BJ (cell line): ENCODE data around the gene COL1A2. TPM values are rescaled to one million over a fixed set of nuclear protein-coding genes. Genes with fewer than 3 reads are reported as not detected.

Experiments
- CTCF ChIA-PET: fragments of 350-600 bp; formaldehyde crosslinking; extraction: SDS; loops from one replicate; lab custom pipeline; 2021; ENCODE audit warnings: antibody characterized with exemption, inconsistent platforms; lab: Yijun Ruan, JAX
- POLR2A ChIA-PET: fragments of 300-600 bp; sonication (Branson Sonifier 250); formaldehyde crosslinking; extraction: SDS; loops from one replicate; lab custom pipeline; 2021; ENCODE audit warnings: antibody characterized with exemption; lab: Charles Lee
- DNase-seq: peaks from one replicate; pipeline ENCODE4 v3.0.0-alpha.2; 2011; ENCODE audit warnings: low read depth
- H3K27me3 ChIP-seq: 2 replicates; pipeline ENCODE4 v1.6.0; 2011; ENCODE audit warnings: low read length; ENCODE audit not compliant: control insufficient read depth, insufficient read depth
- H3K36me3 ChIP-seq: 2 replicates; pipeline ENCODE4 v1.5.1; 2011; ENCODE audit warnings: low read length; ENCODE audit not compliant: control insufficient read depth, insufficient read depth
- H3K4me3 ChIP-seq: 2 replicates; pipeline ENCODE4 v1.5.1; 2011; ENCODE audit warnings: low read depth, mild to moderate bottlenecking, control low read depth, low read length
- polyA plus RNA-seq: library from polyadenylated mRNA; depleted of rRNA; stranded (reverse); fragments of >200 nt; gene quantifications from 2 replicates; pipeline ENCODE4 v1.2.3, GENCODE V29; 2011
- TF ChIP-seq, protein P1 (sequence below): IDR thresholded peaks from 2 replicates; pipeline ENCODE4 v1.5.1; 2011; ENCODE audit warnings: low read depth, mild to moderate bottlenecking, control low read depth, inconsistent platforms, low read length, moderate library complexity; ENCODE audit not compliant: insufficient read depth

The COL1A2 gene
- polyA plus RNA-seq, 1 experiment = 8,996 TPM

- peak; percentile 94 for DNase-seq
- Histone ChIP-seq H3K27me3 (no peaks in the 10 kb centered on the region), H3K36me3 (no peaks in the 10 kb centered on the region), H3K4me3 (peak overlapping the region; percentile 43)
- ChIA-PET POLR2A (interaction anchor here (0.6 to 3.0 kb wide), 9 partner anchors 9 to 79 kb away, joined by 3 to 104 read pairs (median 8); partner anchors contain the start of gene COL1A2), CTCF (interaction anchor here (0.6 to 3.3 kb wide), 8 partner anchors 9 to 79 kb away, joined by 3 to 31 read pairs (median 4); partner anchors contain the start of gene COL1A2)
- TF ChIP-seq, protein P1, sequence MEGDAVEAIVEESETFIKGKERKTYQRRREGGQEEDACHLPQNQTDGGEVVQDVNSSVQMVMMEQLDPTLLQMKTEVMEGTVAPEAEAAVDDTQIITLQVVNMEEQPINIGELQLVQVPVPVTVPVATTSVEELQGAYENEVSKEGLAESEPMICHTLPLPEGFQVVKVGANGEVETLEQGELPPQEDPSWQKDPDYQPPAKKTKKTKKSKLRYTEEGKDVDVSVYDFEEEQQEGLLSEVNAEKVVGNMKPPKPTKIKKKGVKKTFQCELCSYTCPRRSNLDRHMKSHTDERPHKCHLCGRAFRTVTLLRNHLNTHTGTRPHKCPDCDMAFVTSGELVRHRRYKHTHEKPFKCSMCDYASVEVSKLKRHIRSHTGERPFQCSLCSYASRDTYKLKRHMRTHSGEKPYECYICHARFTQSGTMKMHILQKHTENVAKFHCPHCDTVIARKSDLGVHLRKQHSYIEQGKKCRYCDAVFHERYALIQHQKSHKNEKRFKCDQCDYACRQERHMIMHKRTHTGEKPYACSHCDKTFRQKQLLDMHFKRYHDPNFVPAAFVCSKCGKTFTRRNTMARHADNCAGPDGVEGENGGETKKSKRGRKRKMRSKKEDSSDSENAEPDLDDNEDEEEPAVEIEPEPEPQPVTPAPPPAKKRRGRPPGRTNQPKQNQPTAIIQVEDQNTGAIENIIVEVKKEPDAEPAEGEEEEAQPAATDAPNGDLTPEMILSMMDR = no peak
Measured at GRCh38 chr7:94375691-94376090, 19.0 kb upstream of the COL1A2 start.

DNA sequence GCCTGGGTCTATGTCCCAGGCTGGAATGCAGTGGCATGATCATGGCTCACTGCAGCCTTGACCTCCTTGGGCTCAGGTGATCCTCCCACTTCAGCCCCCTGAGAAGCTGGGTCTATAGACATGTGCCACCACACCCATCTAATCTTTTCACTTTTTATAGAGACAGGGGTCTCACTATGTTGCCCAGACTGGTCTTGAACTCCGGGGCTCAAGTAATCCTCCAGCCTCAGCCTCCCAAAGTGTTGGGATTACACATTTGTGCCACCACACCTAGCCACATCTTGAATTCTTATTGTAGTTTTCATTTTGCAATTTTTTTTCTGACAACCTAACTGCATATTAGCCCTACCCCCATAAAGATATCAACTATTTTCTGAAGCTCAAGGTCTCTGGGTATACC is 18.4 kb upstream of the COL1A2 start:
- POLR2A ChIA-PET = interaction anchor here (0.6 to 3.0 kb wide), 7 partner anchors 8 to 79 kb away, joined by 3 to 104 read pairs (median 8); partner anchors contain the start of gene COL1A2
- no peak for DNase-seq
- CTCF ChIA-PET = interaction anchor here (0.6 to 3.3 kb wide), 6 partner anchors 10 to 80 kb away, joined by 3 to 31 read pairs (median 4); no protein-coding TSS in a partner anchor
- TF ChIP-seq, protein P1 = no peak
- H3K4me3 ChIP-seq = no peak overlapping the region
- no peaks in the 10 kb centered on the region for H3K36me3 ChIP-seq
- no peaks in the 10 kb centered on the region for H3K27me3 ChIP-seq

- H3K27me3 ChIP-seq = no peaks in the 10 kb centered on the region
- H3K36me3 ChIP-seq = no peaks in the 10 kb centered on the region
- ChIA-PET POLR2A (interaction anchor here (1.4 kb wide), 1 partner anchor 17 kb away, joined by 4 read pairs; no protein-coding TSS in a partner anchor), CTCF (interaction anchor here (0.9 to 1.2 kb wide), 3 partner anchors 8 to 83 kb away, joined by 3 to 4 read pairs (median 3); no protein-coding TSS in a partner anchor)
- no peak overlapping the region for H3K4me3 ChIP-seq
- TF ChIP-seq, protein P1 = no peak
- no peak for DNase-seq
Measured at GRCh38 chr7:94378356-94378755, 16.3 kb upstream of the COL1A2 start.

DNA sequence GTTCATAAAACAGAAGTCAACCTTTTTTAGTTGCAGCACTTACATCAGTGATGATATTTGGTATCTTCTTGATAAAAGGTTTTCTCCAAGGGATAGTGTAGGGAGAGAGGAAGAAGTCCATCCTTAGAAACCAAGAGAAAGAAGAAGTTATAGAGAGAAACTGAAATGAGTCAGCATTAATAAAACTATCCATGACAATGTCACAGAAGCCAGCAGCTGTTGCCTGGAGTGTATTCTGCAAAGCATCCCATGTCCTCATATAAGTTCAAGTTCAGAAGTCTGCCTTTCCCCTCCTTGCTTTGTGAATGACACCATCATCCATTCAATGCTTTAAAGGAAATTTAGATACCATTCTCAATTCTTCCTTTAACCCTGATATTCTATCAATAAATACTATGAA is 14.4 kb upstream of the COL1A2 start:
- POLR2A ChIA-PET = no interaction called here
- Histone ChIP-seq H3K36me3 (no peaks in the 10 kb centered on the region), H3K27me3 (no peaks in the 10 kb centered on the region), H3K4me3 (no peak overlapping the region)
- no peak for DNase-seq
- CTCF ChIA-PET = interaction anchor here (0.5 to 1.4 kb wide), 7 partner anchors 9 to 184 kb away, joined by 3 to 5 read pairs (median 4); partner anchors contain the start of gene COL1A2
- TF ChIP-seq, protein P1 = no peak

DNA sequence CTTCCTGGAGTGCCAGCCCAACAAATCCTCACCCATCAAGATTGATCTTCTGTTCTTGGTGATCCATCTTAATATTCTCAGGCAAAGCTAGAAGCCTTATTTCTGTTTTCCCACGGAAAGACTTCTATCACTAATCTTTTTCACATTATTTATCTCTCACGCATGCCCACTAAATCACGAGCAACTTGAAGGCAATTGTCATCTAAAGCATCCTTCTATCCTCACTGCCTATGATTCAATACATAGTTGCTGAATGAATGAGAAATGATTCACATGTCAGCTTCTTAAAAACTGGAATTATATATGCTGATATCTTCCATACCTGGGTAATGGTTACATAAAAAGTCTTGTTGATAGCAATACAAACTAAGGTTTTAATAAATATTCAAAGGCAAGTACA is 12.6 kb upstream of the COL1A2 start:
- H3K27me3 ChIP-seq = no peaks in the 10 kb centered on the region
- no peaks in the 10 kb centered on the region for H3K36me3 ChIP-seq
- DNase-seq = no peak
- H3K4me3 ChIP-seq = no peak overlapping the region
- CTCF ChIA-PET = no interaction called here
- TF ChIP-seq, protein P1 = no peak
- POLR2A ChIA-PET = no interaction called here
